Ishikawa (cell line): ENCODE data around the gene DYRK4.

ENCODE experiments used
- CEBPB ChIP-seq: IDR thresholded peaks from 2 replicates; pipeline ENCODE4 v1.6.1; 2012
- CREB1 ChIP-seq: IDR thresholded peaks from 2 replicates; pipeline ENCODE4 v1.6.1; 2012; ENCODE audit warnings: low read depth
- EGR1 ChIP-seq: IDR thresholded peaks from 2 replicates; pipeline ENCODE4 v1.6.1; 2012
- EP300 ChIP-seq: IDR thresholded peaks from 2 replicates; pipeline ENCODE4 v1.6.1; 2012; ENCODE audit warnings: borderline replicate concordance
- FOXM1 ChIP-seq: IDR thresholded peaks from 2 replicates; pipeline ENCODE4 v1.6.1; 2012; ENCODE audit warnings: low read depth, borderline replicate concordance
- MAX ChIP-seq: IDR thresholded peaks from 2 replicates; pipeline ENCODE4 v1.6.1; 2012
- NFIC ChIP-seq: IDR thresholded peaks from 2 replicates; pipeline ENCODE4 v1.6.1; 2012
- RAD21 ChIP-seq: IDR thresholded peaks from 2 replicates; pipeline ENCODE4 v1.6.1; 2012; ENCODE audit warnings: low read depth
- TAF1 ChIP-seq: IDR thresholded peaks from 2 replicates; pipeline ENCODE4 v1.6.1; 2012; ENCODE audit warnings: low read depth, mild to moderate bottlenecking
- TCF12 ChIP-seq: IDR thresholded peaks from 2 replicates; pipeline ENCODE4 v1.6.1; 2012; ENCODE audit warnings: low read depth
- TEAD4 ChIP-seq: IDR thresholded peaks from 2 replicates; pipeline ENCODE4 v1.6.1; 2012
- USF1 ChIP-seq: IDR thresholded peaks from 2 replicates; pipeline ENCODE4 v1.6.1; 2012
- YY1 ChIP-seq: IDR thresholded peaks from 2 replicates; pipeline ENCODE4 v1.6.1; 2012; ENCODE audit warnings: low read depth
- ZBTB7A ChIP-seq: IDR thresholded peaks from 2 replicates; pipeline ENCODE4 v1.6.1; 2012; ENCODE audit warnings: low read depth
- TF ChIP-seq, protein P1 (sequence below): IDR thresholded peaks from 2 replicates; pipeline ENCODE4 v1.6.1; 2012; ENCODE audit warnings: low read depth, mild to moderate bottlenecking

Gene DYRK4

GRCh38 chr12:4645023-4645422 lies 83.0 kb downstream of the DYRK4 start:
- TF ChIP-seq MAX (no peak), USF1 (no peak), EGR1 (no peak), RAD21 (no peak), FOXM1 (no peak), NFIC (no peak), TEAD4 (no peak), ZBTB7A (no peak), EP300 (no peak), YY1 (no peak), CREB1 (no peak), CEBPB (no peak)
- TF ChIP-seq, protein P1, sequence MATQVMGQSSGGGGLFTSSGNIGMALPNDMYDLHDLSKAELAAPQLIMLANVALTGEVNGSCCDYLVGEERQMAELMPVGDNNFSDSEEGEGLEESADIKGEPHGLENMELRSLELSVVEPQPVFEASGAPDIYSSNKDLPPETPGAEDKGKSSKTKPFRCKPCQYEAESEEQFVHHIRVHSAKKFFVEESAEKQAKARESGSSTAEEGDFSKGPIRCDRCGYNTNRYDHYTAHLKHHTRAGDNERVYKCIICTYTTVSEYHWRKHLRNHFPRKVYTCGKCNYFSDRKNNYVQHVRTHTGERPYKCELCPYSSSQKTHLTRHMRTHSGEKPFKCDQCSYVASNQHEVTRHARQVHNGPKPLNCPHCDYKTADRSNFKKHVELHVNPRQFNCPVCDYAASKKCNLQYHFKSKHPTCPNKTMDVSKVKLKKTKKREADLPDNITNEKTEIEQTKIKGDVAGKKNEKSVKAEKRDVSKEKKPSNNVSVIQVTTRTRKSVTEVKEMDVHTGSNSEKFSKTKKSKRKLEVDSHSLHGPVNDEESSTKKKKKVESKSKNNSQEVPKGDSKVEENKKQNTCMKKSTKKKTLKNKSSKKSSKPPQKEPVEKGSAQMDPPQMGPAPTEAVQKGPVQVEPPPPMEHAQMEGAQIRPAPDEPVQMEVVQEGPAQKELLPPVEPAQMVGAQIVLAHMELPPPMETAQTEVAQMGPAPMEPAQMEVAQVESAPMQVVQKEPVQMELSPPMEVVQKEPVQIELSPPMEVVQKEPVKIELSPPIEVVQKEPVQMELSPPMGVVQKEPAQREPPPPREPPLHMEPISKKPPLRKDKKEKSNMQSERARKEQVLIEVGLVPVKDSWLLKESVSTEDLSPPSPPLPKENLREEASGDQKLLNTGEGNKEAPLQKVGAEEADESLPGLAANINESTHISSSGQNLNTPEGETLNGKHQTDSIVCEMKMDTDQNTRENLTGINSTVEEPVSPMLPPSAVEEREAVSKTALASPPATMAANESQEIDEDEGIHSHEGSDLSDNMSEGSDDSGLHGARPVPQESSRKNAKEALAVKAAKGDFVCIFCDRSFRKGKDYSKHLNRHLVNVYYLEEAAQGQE: no peak

DNA sequence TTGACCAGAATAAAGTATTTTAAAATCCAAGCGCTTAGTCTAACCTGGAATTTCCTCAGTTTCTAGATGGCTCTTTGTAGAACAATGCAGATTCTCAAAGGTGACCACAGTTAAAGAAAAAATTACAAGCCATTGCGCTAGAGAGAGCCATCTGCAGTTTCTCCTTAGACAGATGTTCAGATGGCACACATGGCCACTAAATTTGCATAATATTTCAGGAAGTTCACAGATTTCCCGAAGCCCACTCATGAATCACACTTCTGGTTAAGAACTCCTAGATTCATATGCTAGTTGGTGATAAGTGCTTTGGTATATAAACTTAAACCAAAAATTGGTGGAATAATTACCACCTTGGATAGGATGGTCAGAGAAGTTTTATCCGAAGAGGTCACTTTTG lies 86.1 kb downstream of the DYRK4 start:
- no peak for TF ChIP-seq FOXM1
- TF ChIP-seq MAX: no peak
- TF ChIP-seq ZBTB7A: no peak

GRCh38 chr12:4648501-4649357 lies 86.7 kb downstream of the DYRK4 start, which contains the start of the genes AKAP3 and NDUFA9:
Gene AKAP3 (minus strand): TSS chr12:4649051. CDS start chr12:4638196, 10,855 bp downstream.
Gene NDUFA9 (plus strand): TSS chr12:4649114. CDS start chr12:4649127, 13 bp downstream.
- TF ChIP-seq NFIC (no peak; the same call in 1 of the 2 replicates), TAF1 (peak; percentile 98), YY1 (peak; percentile 99), TEAD4 (peak; percentile 51; the same call in 1 of the 2 replicates), USF1 (peak; percentile 87), EP300 (no peak; the same call in 1 of the 2 replicates), TCF12 (peak; percentile 80; the same call in 1 of the 2 replicates), MAX (peak; percentile 49), CREB1 (0 out of 2 replicates have a peak, but pooled peaks have one; percentile 21)
- TF ChIP-seq, protein P1: 0 out of 2 replicates have a peak, but pooled peaks have one; percentile 20

DNA sequence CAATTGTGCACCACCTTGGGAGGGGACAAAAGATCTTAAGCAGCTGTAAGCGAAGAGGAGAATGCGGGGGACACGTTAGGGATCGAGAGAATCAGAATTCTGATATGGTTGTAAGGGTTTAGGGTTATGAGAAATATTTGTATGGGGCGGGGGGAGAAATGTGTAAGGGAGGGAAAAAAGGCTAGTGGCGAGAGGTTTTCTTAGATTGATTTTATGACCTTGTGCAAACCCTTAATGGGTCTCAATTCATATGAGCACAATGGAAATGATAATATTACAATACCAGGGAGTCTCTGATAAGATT lies 87.3 kb downstream of the DYRK4 start:
- TF ChIP-seq FOXM1: no peak

DNA sequence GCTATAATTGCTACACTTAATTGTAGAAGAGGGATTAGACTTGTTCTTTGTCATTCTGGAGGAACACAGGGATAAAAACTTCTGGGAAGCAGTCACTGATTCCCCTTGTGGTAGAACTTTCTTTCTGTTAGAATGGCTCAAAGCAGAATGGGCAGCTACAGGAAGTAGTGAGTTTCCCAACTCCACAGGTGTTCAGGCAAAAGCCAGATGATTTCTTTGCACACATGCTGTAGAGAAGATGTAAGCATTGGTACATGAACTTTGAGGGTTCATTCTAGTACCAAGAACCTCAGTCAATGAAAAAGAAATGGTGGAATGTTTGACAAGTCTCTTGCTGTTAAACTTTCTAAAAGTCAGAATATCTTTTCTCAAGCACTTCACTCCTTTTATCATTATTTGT lies 91.2 kb downstream of the DYRK4 start:
- TF ChIP-seq ZBTB7A (no peak), TCF12 (no peak), TAF1 (no peak), MAX (no peak)
- TF ChIP-seq, protein P1: no peak
